GDM1 (cell line): ENCODE results near the gene TMEM63A.

ENCODE experiments used
- DNase-seq: peaks from one replicate; lab custom pipeline; 2025; lab: John Stamatoyannopoulos, UW

Gene TMEM63A

GRCh38 chr1:225885336-225885735, 3.2 kb upstream of the TMEM63A start:
- DNase-seq, result no peak

GRCh38 chr1:225883616-225884265, 1.6 kb upstream of the TMEM63A start:
- no peak for DNase-seq

DNA sequence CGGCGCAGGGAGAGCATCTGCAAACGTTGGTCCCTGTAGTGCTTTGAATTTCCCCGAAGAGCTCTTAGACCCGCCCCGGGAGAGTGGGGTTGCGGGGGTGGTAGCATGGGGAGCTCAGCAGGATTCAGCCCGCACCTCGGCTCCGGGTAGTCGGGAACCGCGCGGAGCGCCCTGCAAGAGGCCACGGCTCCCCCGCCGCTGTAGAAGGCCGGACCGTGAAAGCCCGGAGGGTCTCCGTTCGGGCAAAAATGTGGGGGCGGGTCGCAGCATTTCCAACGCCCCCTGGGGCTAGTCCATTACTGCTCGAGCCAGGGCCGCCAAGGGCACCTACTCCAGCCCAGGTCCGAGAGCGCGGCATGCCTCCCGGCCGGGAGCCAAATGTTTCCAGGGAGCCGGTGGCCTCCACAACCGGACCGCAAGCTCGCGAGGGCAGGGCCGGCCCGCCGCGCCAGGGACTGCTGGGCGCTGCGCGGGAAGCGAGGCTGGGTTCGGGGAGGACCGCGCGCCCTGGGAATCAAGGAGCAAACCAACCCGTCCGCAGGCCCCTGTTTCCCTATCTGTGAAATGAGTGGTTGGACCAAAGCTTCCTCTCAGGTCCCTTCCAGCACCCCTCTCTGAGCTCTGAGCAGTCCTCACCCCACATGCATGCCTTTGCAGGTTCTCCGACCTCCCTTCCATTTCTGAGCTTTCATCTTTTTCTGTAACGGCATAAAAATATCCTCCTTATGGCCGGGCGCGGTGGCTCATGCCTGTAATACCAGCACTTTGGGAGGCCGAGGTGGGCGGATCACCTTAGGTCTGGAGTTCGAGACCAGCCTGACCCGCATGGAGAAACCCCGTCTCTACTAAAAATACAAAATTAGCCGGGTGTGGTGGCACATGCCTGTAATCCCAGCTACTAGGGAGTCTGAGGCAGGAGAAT, 775 bp upstream of the TMEM63A start:
- no peak for DNase-seq

GRCh38 chr1:225881081-225881958, 860 bp downstream of the TMEM63A start:
- DNase-seq, result no peak

GRCh38 chr1:225880636-225881035, 1.5 kb downstream of the TMEM63A start:
- DNase-seq, result no peak

DNA sequence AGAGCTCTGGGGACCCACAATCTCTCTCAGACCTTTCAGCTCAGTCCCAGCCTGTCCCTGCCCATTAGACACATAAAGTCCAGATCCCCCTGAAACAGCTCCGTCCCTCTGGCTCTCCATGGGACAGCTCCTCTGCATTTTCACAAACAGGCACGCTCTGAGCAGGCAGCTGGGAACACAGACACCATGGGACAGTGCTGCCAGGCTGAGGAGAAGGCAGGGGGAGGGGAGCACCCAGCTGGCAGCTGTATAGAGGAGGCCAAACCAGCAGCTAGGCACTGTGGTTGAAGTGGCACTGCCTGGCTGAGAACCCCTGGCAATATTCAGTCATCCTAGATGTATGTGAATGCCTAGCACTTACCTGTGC, 2.0 kb downstream of the TMEM63A start:
- DNase-seq, result no peak

DNA sequence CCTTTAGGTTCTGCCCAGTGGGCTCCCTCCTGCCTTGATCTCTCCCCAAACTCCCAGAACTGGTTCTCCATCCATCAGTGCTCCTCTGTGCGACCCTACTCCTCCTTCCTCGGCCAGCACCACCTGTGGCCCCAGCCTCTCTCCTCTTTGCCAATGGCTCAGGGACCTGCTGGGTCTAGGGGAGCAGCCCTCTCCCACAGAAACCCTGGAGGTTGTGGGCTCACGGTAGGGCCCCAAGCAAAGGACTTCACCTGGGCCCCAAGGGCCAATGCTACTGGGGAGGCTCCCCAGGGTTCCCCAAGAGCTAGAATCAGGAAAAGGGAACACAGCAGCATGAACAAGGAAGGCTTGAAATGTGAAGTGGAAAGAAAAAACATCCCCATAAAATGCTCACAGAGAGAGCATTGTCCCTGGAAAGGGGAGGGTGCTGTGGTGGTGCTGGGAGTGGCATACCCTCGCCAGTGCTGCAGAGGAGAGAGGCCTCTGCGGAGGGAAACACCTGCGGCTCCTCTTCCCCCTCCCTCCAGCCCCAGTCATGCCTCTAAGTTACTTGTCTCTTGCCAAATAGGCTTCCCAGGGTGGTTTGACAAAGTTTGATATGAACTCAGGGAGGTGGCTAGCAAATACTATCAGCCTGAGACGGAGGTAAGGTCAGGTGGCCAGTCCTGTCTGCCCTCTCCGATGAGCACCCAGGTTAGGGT, 2.5 kb downstream of the TMEM63A start:
- DNase-seq, result no peak

DNA sequence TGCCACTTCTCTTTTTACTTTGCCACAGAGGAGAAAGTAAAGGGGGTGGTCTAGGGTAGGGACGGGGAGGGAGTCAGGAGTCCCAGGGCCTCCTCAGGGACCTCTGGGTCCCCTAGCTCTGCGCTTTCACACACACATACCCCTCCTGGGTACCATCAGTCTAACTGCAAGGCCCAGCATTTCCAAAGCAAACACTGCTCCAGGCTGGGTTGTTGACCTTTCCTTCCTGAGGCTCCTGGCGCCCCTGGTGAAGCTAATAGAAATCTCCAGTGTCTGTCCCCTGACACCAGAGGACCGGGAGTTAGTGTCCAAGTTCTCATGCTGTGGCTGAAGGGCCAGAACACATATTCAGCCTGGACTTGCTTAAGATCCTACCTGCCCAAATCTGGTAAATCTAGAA, 3.9 kb downstream of the TMEM63A start:
- no peak for DNase-seq

- DNase-seq, result peak; percentile 27
Observed at GRCh38 chr1:225877580-225877979, 4.6 kb downstream of the TMEM63A start.

DNA sequence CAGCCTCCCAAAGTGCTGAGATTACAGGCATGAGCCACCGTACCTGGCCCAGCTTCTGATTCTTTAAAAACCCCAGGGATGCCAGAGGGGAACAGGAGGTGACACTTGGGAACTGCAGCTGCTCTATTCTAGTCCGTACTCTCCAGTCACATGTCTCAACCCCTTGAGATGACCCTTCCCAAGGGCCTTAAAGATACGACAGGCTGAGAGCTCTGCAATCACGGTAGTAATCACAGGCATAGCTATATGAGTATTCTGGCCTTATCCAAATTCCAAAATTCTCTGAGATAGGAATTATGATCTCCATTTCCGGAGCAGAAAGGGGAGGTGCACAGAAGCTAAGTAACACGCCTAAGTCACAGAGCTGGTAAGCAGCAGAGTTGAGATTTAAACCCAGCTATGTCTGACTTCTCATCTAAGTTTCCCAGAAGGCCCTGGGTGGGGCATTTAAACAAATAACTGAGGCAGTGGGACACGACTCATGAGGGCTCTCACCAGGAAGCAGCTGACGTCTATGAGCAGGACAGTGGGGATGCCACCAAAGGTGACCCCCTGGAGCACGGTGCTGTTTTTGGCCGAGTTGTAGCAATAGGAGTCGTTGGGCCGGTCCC, 5.2 kb downstream of the TMEM63A start:
- no peak for DNase-seq

DNA sequence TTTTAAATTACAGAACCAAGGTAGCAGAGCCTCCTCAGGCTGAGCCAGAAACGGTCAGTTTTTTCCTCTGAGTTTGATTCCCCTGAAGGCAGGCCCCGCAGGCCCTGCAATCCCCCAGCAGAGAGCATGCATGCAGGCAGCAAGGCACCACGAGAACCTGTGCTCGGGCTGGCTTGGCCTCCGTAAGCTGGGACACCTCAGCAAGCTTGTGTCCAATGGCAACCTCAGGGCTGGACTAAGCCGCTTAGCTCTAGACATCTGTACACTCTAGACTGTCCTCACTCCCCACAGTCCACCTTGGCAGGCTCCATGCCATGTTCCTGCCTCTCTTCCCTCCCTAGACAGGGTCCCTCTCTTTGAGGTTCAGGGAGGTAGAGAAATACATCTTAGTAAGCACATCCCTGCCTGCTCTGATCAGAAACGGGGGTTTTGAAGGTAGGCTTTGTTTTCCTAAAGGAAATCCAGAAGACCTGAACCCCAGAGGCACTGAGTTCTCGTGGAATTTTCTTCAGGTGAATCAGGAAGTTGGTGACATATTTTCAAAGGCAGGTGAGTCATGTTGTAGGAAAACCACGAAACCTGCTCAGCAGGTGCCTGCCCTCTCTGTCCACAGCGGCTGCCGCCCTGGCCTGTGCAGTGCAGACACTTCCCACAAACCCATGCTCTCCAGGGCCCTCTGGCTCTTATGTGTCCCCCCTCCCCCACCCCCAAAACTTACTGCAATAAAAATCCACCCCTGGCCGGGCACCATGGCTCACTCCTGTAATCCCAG, 7.0 kb downstream of the TMEM63A start:
- no peak for DNase-seq

- no peak for DNase-seq
Observed at GRCh38 chr1:225874431-225874830, 7.7 kb downstream of the TMEM63A start.

GRCh38 chr1:225873281-225873850, 8.8 kb downstream of the TMEM63A start:
- no peak for DNase-seq

DNA sequence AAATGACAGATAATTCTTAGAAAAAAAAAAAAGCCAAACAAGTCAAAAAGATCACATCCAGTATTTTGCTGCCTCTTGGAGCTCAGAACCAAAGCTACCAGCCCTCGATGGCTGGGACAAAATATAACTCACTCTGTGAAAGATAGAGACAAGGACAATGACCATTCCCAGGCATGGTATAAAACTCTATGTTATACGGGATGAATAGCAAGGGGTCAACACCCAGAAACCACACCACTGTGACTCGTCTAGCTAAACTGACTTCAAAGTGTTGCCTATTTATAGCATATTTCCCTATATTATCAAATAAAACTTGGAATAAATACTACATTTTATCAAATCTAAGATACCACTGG, 10.1 kb downstream of the TMEM63A start:
- no peak for DNase-seq

- no peak for DNase-seq
Observed at GRCh38 chr1:225871359-225872074, 10.7 kb downstream of the TMEM63A start.

DNA sequence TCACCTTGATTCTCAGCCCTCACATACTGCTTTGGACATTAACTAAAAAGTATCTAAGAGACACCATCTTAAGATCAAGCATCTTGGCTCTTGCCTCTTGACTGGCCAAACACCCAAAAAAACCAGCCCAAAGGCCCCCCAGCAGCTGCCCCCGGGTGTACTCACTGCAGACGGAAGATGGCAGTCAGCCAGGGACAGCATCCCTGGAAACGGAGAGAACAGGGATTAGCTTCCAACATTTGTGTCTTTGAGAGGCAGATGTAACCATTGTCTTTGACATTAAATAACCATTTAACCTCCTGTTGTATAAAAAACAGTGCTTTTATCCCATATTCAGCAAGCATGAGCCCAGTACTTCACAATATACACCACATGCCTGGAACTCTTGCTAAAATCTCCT, 11.3 kb downstream of the TMEM63A start:
- no peak for DNase-seq

- no peak for DNase-seq
Observed at GRCh38 chr1:225868631-225869330, 13.4 kb downstream of the TMEM63A start.

GRCh38 chr1:225866981-225867380, 15.2 kb downstream of the TMEM63A start:
- DNase-seq, result no peak
